Measurements from ENCODE around the gene INVS.
"Not testable (repeated sequence)": the region's sequence is repeated elsewhere in the genome, so short reads cannot be mapped to it uniquely, and the experiment has no call there.

INVS gene

DNA sequence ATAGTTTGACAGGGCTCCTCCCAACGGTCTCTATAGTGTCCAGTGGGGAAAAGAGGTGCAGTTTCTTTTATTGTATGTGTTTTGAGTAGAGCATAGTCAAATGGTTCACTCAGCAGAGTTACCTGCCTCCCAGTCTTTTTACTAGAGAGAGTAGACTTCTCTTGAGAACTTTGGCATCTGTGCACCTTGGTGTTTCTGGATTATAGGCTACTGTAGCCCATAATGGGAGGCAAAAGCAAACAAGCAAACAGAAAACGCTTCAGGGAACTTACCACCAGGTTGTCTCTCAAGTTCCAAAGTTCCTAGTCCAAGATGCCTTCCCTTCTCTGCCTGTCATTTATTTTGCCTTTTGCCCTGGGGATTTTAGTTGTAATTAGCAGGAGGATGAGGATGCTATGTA, 26.2 kb downstream of the INVS start:
- no peak for DNase-seq (ENCODE audit: low read depth in 2 of 2)

DNA sequence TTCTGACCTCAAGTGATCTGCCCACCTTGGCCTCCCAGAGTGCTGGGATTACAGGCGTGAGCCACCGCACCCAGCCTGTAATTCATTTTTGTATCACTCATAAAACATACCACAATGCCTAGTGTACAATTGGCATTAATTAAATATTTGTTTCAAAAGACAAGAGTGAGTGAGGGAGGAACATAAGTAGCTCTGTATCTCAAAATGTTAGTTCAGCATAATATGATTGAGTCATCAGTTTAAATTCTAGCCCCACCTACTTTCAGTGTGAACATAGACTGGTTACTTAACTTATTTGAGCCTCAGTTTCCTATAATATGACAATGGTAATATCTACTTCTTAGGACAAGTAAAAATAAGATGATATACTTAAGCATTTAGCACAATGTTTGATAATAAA, 26.9 kb downstream of the INVS start:
- DNase-seq (ENCODE audit: low read depth in 2 of 2): no peak

DNA sequence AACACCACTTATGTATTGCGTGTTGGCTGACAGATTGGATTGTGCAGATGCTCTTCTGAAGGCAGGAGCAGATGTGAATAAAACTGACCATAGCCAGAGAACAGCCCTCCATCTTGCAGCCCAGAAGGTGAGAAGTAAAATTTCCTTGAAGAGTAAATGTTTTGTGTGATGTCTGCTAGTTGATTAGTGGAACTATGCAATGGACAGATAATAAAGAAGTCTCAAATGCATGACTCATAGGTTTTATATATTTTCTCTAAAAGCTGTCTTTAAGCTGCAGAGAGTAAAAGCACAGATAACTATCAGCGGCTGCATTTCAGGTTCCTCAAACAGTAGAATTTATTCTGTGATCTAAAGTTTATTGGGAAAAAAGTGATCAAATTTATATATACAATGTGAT, 27.4 kb downstream of the INVS start:
- DNase-seq (ENCODE audit: low read depth in 2 of 2): no peak

DNA sequence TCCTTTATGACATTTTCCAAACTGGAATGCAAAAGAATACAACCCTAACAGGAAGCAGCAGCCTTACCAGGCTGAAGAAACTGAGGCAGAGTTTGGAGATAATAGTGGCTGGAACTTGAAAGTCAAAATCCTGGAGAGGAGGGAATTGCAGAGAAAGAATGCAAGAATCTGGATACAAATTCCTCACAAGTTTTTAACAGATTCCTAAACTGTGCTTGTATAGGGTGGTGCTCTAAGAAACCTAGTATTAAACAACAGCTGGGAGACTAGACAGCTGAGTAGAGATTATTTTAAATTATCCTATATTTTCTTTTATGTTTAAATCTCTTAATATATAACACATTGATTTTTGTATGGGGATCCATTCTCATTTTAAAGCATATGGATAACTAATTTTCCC, 30.7 kb downstream of the INVS start:
- no peak for DNase-seq (ENCODE audit: low read depth in 2 of 2)

DNA sequence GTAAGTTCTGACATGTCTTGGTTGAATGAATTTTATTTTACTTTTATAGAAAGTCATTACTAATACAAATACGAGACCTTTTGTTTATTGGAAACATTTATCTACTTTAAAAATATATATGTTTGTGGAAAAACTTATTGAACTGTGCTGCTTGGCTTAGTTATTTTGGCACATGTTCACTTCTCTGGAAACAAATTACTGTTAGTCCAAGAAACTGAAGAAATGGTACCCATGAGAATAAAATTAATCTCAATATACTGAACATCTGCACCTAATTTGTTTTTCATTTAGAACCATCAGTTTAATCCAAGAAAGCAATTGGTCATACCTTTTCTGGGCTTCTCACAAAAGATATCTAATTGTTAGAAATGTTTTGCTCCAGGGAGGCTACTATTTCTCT, 32.2 kb downstream of the INVS start:
- DNase-seq (ENCODE audit: low read depth in 2 of 2): no peak

DNA sequence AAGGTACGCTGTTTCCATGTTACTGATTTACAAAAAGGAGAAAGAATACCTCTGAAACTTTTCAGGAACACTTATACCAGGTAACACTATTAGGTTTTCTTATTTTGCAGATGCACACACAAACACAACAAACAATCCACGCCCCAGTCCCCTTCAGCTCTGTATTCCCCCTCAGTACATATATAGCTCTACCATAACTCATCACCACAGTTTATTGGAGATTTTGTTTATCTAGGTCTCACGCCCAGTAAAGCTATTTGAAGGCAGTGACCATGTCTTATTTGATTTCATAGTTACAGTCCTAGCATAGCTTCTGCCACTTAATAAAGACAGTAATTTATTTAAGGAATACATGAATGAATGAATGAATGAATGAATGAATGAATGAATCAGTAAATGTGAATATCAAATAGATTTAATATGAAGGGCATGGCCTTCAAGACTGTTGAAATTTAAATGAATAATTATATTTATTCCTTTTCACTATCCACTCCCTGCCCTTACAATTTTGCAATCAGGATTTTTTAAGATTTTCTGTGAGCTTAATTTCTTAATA, 32.9 kb downstream of the INVS start:
- no peak for DNase-seq (ENCODE audit: low read depth in 2 of 2)

DNA sequence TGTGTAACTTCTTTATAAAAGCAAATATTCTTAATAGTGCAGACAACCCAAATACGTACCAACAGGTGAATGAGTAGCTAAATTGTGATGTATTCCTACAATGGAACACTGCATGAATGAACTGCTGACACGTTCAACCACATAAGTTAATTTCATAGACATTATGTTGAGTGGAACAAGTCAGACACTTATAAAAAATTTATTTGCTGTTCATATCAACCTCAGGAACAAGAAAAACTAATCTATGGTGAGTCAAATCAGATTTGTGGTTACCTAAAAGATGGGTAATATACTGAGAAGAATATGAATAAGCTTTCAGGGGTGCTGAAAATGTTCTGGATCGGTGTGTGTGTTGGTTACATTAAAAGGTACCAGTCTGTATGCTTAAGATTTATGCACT, 35.7 kb downstream of the INVS start:
- DNase-seq (ENCODE audit: low read depth in 2 of 2): no peak

DNA sequence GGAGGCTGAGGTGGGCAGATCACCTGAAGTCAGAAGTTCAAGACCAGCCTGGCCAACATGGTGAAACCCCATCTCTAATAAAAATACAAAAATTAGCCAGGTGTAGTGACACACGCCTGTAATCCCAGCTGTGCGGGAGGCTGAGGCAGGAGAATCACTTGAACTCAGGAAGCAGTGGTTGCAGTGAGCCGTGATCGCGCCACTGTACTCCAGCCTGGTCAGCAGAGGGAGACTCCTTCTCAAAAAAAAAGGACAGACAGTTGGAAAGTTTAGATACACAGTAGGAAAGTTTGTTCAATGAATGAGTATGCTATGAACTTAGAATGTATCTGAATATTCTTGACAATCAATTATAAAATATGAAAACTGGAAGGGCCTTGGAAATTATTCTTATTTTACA, 37.8 kb downstream of the INVS start:
- DNase-seq (ENCODE audit: low read depth in 2 of 2): not testable (repeated sequence)

DNA sequence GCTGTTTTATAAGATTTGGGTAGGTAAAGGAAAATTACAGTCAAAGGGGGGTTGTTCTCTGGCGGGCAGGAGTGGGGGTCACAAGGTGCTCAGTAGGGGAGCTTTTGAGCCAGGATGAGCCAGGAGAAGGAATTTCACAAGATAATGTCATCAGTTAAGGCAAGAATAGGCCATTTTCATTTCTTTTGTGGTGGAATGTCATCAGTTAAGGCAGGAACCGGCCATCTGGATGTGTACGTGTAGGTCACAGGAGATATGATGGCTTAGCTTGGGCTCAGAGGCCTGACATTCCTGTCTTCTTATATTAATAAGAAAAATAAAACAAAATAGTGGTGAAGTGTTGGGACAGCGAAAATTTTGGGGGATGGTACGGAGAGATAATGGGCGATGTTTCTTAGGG, 41.3 kb downstream of the INVS start:
- not testable (repeated sequence) for DNase-seq (ENCODE audit: low read depth in 2 of 2)

DNA sequence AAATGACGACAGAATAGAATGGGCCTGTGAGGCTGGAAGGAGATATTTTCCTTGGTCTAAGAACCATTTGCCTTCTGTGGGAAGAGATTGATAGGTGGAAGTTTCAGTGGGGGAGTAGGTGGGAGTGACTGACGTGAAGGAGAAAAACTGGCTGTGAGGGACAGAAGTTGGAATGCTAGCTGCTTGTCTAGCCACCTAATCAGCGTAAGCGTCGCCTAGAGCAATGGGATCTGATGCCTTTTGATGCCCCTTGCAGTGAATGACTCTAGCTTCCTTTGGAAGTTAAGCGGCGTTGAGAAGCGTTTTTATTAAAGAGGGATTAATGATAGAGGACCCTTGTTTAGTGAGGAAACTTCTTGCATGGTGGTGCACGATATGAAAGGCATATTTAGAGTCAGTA, 42.8 kb downstream of the INVS start:
- DNase-seq (ENCODE audit: low read depth in 2 of 2): not testable (repeated sequence)

DNA sequence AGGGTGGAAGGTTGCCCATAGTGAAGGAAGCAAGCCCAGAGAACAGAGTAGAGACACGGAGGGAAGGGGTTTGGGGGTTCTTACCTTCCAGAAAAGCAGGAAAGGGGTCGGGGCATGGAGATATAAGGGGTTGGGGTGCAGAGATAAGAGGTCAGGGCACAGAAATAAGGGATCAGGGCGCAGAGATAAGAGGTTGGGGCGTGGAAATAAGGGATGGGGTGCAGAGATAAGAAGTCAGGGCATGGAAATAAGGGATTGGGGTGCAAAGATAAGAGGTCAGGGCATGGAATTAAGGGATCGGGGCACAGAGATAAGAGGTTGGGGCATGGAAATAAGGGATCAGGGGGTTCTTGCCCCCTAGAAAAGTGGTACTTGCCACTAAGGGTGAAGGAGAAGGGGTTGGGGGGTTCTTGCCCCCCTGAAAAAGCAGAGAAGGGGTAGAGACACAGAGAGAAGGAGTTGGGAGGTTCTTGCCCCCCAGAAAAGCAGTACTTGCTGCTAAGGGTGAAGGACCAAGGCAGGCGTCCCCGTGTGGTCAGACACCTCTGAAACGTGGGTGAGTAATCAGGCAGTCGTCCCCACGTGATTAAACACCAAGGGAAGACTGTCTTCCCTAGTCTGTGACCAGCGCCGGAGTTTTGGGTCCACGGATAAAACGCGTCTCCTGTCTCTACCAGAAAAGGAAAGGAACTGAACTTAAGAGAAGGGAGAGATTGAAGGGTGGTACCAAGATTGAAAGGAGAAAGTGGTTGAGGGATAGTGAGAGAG, 46.3 kb downstream of the INVS start:
- DNase-seq (ENCODE audit: low read depth in 2 of 2): not testable (repeated sequence)

DNA sequence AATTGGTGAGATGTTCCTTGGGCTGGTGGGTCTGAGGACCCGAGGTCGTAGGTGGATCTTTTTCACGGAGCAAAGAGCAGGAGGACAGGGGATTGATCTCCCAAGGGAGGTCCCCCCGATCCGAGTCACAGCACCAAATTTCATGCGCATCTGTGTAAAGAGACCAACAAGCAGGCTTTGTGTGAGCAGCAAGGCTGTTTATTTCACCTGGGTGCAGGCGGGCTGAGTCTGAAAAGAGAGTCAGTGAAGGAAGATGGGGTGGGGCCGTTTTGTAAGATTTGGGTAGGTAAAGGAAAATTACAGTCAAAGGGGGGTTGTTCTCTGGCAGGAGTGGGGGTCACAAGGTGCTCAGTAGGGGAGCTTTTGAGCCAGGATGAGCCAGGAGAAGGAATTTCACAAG, 46.9 kb downstream of the INVS start:
- not testable (repeated sequence) for DNase-seq (ENCODE audit: low read depth in 2 of 2)

DNA sequence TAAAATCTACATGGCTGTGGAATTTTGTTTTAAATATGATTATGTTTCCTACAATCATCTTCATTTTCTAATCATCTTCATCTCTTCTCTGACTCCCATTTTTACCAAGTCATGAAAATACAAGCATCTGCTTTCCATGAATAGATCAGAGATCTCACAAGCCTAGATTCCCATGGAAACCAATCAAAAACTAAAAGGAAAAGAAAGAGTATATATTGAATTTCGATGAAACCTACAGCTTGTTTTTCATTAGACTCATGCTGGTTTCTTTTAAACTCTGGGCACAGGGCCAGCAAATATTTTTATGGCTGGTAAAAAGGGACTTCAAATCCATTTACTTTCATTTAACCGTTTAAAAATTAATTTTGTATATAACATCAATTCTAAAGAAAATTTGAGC, 51.2 kb downstream of the INVS start:
- no peak for DNase-seq (ENCODE audit: low read depth in 2 of 2)

DNA sequence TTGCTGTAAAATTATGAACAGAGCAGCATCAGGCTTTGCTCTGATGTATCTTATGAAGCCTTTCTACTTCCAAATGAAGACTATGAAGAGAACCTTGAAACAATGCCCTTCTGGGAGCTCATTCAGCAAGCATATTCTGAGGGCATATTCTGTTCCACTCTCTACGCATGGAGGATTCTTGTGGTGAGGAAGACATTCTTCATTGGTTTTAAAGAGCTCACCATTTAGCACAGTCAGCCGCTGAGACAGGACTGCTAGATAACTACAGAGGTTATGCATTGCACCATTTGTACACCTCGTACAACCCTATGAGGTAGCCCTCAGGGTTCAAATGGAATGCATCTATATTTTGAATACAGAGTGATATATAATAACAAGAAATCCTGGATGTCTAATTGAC, 61.0 kb downstream of the INVS start:
- DNase-seq (ENCODE audit: low read depth in 2 of 2): no peak

DNA sequence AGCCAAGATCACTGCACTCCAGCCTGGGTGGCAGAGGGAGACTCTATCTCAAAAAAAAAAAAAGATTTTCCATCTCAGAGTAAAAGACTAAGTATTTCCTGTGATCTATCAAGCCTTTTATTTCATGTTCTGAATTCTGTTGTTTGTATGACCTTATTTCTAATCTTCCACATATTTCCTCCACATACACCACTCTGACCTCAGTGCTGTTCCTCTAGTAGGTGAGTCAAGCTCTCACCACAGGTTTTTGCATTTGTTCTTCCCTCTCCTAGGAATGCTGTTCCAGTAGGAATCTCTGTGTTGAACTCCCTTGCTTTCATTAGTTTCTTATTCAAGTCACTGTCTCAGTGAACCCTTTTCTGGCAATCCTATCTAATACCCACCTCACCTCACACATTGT, 68.1 kb downstream of the INVS start:
- no peak for DNase-seq (ENCODE audit: low read depth in 2 of 2)

DNA sequence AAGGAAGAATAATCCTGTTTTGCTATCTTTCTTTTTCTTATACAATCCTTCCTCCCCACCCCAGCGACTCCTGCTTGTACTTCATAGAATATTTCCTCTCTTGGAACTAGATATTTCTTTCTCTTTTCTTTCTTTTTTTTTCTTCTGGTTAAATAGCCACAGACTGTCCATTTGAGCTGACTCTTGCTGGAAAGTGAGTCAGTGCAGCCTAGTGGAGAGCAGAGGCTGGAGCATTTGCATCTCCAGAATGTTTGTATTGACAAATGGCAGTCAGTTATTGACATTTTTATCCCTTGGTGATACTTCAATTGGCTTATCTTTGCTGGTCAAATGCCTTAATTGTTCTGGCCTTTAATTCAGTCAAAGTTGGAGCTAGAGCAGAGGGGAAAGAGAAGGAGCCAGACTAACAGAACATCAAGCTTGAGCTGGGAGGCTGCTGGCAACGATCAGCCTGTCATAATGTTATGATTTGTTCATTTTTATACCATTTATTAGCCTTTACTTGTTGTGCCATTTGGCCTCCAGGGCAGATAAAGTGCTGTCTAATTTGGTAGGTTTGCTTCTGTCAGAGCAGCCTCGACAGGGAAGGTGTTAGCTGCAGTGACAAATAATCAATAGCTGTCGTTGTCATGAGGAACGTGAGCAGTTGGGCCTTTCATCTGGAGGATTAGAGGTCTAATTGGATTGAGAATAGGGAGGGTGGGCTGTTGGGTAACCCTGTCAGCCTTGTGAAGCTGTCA, 69.0 kb downstream of the INVS start:
- DNase-seq (ENCODE audit: low read depth in 2 of 2): no peak

DNA sequence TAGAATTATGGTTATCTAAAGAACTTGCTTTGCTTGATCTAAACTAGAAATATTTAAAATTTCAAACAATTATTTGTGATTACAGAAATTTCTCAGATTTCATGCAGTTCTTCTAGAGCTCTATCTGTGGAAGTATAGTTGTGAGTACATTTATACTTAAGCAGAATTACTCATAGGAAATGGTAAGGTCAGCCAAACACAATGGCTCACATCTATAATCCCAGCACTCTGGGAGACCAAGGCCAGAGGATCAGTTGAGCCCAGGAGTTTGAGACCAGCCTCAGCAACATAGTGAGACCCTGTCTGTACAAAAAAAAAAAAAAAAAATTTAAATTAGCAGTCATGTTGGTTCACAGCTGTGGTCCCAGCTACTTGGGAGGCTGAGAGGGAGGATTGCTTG, 71.0 kb downstream of the INVS start:
- DNase-seq (ENCODE audit: low read depth in 2 of 2): no peak

DNA sequence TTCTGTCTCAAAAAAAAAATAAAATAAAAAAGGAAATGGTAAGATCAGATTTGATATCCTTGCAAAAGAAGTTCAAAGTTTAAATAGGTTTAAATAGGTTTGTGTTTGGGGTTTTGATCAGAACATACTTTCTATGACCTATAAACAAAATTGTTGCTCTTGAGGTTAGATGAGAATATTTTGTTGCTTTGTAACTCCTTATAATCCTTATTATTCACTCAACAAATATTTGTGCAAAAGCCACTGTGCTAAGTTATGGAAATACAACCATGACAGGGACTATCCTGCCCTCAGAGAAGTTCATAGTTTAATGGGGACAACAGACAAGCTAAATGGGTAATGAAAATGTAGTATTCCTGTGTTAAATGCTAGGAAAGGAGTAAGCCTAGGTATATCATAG, 71.5 kb downstream of the INVS start:
- no peak for DNase-seq (ENCODE audit: low read depth in 2 of 2)

DNA sequence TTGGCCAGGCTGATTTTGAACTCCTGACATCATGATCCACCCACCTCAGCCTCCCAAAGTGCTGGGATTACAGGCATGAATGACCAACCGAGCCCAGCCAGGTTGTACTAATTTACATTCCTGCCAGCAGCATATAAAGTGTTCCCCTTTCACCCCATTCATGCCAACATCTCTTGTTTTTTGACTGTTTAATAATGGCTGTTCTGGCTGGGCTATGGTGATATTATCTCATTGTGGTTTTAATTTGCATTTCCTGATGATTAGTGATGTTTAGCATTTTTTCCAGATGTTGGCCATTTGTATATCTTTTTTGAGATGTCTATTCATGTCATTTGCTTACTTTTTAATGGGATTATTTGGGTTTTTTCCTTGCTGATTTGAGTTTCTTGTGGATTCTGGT, 87.3 kb downstream of the INVS start:
- DNase-seq (ENCODE audit: low read depth in 2 of 2): no peak

DNA sequence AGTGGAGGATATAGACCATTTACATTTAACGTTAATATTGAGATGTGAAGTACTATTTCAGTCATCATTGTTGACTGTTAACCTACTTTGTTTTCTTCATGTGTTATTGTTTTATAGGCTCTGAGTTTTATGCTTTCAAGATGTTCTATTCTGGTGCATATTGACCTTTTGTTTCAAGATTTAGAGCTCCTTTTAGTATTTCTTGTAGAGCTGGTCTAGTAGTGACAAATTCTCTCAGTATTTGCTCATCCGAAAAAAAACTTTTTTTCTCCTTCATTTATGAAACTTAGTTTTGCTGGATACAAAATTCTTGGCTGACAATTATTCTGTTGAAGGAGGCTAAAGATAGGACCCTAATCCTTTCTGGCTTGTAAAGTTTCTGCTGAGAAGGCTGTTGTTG, 91.3 kb downstream of the INVS start:
- no peak for DNase-seq (ENCODE audit: low read depth in 2 of 2)

DNA sequence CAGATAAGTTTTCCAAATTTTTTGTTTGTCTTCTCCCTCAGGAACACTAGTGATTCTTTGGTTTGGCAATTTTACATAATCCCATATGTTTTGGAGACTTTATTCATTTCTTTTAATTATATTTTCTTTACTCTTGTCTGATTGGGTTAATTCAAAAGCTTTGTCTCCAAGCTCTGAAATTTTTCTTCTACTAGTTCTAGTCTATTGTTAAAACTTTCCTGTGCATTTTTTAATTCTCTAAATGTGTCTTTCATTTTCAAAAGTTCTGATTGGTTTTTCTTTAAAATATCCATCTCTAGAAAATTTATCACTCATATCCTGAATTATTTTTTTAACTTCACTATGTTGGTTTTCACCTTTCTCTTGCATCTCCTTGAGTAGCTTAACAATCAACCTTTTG, 92.2 kb downstream of the INVS start:
- no peak for DNase-seq (ENCODE audit: low read depth in 2 of 2)

DNA sequence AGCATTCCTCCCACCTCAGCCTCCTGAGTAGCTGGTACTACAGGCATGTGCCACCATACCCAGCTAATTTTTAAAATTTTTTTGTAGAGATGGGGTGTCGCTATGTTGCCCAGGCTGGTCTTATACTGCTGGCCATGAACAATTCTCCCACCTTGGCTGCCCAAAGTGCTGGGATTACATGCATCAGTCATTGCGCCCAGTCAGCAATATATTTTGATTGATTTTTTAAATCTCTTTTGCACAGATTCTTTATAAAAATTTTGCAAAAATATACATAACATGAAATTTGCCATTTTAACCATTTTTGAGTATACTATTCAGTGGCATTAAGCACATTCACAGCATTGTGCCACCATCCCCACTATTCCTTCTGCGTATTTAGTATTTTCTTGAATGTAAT, 94.0 kb downstream of the INVS start:
- DNase-seq (ENCODE audit: low read depth in 2 of 2): no peak

DNA sequence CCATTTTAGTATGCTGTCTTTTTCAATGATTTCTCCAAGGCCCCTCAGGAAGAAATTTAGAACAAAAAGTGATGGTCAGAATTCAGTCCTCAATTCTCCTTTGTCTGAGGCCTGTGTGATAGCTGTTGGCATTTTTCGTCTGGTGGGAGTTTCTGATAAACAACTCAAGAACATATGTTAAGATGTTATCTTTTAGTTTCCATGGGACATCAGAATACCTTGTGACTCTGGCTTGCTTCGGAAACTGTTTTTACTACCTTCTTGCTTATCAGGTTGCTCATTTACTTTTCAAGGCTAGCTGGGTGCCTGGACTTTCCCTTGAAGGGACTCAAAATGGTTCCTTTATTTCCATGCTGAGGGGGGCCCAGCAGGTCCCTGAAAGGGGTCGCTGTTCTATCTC, 97.2 kb downstream of the INVS start:
- no peak for DNase-seq (ENCODE audit: low read depth in 2 of 2)
